CD4-positive, alpha-beta T cell treated with Interleukin-6 at 100 ng/mL for 8 hours (primary cell): ENCODE measurements around the gene ITFG1.
"Not testable (repeated sequence)": the region's sequence is repeated elsewhere in the genome, so short reads cannot be mapped to it uniquely, and the experiment has no call there.

ENCODE experiments used
- DNase-seq: peaks from one replicate; pipeline ENCODE4 v3.0.0-alpha.2; 2020; ENCODE audit warnings: mixed read lengths, low spot score

The ITFG1 gene

DNA sequence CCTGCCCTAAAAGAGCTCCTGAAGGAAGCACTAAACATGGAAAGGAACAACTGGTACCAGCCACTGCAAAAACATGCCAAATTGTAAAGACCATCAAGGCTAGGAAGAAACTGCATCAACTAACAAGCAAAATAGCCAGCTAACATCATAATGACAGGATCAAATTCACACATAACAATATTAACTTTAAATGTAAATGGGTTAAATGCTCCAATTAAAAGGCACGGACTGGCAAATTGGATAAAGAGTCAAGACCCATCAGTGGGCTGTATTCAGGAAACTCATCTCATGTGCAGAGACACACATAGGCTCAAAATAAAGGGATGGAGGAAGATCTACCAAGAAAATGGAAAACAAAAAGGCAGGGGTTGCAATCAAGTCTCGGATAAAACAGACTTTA lies 136.6 kb downstream of the ITFG1 start:
- DNase-seq, result not testable (repeated sequence)

DNA sequence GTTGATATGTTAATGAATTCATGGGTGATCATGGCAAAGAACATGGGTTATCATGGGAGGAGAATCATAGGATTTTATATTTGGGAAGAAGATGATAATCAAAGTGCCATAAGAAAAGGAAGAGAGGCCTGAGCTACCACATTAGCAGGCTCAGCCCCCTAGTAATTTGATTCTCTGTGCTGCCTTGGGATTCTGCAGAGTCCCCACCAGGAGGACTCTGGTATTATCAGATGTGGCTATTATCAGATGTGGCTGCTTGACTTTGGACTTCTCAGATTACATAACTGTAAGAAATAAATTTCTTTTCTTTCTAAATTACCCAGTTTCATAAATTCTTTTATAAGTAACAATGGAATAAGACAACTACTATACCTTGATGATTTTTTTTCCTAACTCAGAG lies 137.6 kb downstream of the ITFG1 start:
- DNase-seq, result no peak

DNA sequence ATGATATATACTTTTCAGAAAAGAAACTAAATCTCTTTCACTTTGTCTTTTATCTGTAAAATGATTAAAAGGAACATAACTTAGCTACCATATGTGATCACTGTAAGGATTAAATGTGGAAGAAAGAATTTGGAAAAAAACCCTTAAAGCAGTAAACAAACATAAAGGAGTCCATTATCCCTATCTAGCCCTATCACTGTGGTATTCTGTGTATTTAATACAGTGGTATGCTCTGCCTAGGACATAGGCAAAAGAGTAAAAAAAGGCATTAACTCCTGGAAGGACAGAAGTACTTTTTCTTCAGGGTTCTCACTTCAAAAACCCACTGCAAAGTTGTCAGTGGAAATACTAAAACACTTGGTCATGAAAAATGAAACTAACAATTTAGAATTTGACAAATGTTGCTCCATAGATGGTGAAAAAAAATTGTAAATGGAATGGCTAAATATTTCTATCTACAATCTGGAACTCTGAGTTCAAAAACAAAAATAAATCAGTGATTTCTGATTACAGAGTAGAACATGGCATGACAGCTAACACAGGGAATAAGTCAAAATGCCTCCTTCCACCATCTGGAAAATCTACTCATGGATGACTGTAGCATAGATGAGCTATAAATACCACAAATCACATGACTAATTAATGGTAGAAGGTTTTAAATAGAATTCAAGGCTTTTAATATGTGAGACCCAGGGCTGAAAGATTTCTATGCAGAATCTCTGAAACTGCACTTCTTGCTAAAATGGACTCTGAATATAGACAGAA lies 140.1 kb downstream of the ITFG1 start:
- DNase-seq, result no peak

DNA sequence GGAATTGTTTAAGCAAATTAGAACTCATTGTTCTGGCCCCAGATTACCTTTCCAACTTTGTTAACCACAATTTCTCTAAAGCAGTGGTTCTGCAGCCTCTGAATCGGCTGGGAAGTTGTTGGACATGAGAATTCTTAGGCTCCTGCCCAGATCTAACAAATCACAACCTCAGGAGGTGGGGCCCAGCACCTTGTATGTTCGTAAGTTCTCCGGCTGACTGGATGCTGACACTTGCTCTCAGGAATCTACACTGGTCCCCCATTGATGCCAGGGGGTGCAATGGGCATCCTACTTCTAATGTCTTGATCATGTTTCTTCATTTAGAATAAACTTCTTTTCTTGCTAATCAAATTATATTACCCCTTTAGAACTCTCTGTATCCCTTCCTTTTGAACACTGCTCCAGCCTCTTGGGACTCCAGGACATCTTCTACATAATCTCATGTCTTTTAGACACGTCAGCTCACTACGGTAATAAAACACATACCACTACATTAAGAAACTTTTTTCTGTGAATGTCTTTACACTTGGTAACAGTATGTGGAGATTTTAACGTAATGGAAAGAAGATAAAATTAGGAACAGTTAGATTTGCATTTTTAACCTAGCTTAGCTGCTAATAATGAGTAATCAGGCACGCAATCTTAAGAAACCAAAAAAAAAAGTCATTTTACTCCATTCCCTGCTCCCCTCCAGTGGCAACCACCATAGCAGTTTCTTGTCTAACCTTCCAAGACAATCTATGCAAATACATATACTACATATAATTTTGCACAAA lies 143.2 kb downstream of the ITFG1 start:
- DNase-seq, result no peak

DNA sequence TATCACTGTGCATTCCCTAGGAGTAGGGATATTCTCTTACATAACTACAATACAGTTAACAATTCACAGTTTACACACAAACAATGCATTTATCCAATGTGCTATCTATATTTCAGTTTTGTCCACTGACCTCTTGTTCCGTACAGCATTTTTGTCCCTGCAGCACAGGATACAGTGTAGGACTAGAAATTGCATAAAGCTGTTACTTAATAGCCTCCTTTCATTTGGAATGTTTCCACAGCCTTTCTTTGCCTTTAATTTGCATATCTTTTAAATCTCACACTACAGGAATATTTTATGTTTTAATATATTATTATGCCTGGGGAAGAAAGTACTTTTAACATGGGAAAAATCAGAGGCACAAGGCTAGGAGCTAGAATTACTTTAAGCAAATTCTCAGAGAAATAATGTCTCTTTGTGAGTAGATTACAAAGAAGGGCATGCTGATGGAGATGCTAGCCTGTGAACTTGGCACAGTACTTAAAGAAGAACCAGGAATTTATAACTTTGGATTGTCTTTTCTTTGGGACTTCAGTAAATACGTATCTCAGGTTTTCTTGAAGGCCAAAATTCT lies 144.3 kb downstream of the ITFG1 start:
- no peak for DNase-seq

DNA sequence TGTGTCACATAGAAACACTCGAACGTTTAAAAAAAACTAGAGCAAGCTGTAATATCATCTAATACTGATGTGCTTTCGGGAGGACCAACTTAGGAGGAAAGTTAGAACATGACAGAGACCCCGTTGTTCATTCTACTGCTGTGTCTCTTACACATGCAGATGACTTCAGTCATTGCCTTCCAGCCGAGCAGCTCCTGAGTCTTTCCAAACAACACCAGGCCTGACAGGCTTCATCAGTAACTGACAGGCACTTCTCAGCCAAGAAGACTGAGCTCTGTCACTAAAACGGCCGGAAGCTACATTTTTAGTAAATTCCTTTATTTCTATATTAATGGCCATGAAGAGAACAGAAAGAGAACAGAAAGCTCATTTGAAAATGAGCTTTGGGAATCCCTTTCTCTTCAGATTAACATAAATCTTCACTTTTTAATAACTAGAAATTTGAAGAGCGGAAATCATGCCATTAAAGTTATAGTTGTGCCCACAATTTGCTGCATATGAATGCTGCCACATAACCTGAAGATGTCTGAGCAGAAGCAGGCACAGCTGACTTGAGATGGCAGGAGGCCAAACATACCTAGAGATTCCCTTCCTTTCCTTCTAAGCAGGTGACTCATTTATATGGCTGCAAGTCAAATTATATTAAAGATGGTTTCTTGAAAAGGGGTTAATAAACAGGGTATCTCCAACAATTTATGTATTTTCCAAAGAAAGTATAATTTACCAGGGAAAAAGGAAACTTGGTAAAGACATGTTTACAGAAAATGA lies 148.9 kb downstream of the ITFG1 start:
- DNase-seq, result no peak

DNA sequence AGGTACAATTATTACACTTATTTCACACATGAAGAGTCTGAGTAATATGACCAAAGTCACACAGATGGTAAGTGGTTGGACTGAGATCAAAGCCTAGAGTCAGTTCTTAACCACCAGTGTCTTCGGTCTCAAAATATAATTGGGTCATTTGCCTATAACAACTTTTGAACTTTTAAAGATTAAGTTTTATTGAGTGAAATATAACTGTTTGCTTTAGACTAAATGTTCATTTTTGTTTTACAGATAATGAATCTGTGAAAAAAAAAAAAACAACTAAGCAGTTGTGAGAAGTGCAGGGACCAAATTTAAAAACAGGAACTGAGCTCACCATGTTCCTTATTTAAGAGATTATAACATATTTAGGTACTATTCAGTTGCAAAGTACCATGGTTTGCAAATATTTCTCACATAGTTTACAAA lies 150.1 kb downstream of the ITFG1 start:
- DNase-seq, result no peak

DNA sequence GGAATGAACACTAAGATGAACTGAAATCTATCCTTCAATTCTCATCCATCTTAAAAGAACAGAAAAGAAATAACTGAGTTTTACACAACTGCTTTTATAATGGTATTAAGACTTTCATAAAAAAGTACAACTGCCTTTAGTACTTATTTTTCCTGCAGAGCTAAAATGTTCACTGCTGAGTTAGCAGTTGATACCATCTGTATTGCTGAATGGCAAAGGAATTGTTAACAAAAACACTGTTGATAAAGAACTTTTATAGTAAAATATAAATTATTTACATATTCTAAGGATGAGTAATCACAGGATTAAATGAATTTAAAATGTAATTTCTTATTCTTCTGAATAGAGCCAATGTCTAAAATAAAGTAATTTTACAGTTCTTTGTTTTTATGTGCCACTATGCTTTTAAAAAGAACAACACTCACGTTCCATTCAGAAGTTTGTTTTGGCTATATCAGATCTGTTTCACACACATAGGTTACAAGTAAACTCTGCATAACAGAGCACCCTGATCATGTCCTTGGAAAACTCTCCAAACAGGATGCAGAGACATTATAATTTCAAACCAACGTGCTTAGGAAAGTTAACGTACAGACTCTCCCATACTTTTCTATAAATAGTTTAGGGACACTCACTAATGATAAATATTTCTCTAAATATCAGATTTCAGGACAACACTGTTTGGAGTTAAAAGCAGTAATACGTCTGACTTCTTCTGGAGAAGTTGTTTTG lies 151.1 kb downstream of the ITFG1 start:
- DNase-seq, result no peak

DNA sequence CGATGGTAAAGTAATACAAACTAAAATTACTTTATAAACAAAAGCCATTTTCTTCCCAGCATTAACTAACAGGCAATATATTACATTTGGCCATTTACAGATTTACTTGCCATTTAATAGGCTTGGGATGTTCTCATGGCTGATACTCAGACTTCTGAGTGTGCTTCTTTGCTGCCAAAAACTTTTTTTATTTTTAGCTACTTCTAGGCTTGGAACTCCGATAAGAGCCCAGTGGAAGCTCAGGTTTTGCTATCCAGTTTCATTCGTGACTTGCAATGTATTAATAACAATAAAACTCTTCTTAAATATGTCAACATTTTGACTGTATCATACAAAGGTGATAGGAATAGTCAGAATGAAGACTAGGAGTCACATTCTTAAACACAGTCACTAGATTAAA lies 152.3 kb downstream of the ITFG1 start:
- DNase-seq, result no peak

DNA sequence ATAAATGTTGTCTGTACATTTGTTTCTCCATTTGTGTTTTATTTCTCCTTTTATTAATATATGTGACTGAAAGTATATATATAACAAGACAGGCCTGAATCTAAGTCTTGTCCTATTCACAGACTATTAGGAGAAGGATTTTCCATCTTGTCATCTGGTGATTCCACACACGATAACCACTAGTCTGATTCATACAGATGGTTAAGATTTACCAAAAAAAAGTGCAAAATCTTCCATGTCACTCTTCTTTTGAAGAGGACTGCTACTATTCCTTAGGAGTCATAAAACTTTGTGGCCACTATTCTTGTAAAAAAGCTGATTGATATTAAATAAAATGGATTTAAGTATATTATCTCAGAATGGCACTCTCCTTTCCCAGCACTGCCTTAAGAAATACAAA lies 156.3 kb downstream of the ITFG1 start:
- DNase-seq, result no peak

DNA sequence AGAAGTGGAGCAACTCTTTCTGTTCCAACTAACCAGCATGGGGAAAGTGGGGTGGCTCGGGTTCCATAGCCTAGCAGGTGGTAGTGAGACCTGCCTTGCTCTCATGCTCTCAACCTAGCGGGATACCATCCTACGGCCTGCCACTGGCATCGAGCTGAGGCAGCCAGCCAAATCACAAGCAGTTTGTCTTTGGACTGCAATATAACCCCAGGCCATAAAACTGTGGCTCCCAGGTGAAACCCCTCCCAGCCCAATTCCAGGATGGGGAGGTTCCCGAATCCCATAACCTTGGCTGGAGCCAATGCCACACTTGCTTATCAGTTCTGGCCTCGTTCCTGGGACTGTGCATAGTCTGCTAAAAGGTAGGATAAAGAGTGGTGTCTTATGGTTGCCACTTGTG lies 161.3 kb downstream of the ITFG1 start:
- DNase-seq, result no peak

DNA sequence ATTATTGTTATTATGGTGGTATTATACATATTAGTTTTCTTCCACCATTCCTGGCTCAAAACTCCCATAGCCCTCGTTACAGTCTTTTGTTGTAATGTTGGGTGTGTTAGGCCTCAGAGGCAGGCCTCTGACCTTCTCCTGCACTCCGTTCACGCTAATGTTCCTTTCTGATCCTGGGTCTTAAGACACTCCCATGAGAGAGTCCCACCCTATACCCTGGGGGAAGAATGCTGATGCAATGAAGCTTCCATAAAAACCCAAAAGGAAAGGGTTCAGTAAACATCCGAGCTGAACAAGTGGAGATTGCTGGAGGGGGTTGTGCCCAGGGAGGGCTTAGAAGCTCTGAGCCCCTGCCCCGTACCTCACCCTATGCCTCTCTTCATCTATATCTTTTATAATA lies 175.9 kb downstream of the ITFG1 start:
- DNase-seq, result no peak

DNA sequence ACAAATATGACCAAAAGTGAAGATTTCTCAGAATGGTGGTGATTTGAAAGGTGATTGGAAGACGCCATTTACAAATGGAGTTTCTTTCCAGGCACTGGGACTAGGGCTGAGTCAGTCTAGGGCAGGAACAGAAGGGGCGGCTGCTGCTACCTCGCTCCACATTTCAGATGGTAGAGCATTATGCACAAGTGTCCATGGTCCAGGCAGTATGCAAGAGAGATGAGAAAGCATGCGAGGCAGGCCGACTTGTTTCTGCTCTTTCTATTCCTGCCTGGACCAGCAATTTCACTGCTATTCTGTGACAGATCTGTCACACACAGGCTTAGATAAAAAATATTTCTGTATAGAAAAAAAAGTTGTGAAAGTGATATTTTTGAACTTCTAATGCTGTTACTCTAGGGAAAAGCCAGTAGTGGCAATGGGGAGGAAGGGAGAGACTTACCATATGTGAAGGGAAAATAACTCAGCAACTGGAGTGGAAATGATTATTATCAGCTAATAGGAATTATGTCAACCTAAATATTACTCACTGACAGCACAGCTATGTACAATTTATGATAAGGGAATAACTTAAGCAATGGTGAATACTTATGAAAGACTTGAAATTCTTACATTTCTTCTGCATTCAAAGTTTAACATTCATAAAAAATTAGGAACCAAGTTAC lies 182.4 kb downstream of the ITFG1 start:
- no peak for DNase-seq

DNA sequence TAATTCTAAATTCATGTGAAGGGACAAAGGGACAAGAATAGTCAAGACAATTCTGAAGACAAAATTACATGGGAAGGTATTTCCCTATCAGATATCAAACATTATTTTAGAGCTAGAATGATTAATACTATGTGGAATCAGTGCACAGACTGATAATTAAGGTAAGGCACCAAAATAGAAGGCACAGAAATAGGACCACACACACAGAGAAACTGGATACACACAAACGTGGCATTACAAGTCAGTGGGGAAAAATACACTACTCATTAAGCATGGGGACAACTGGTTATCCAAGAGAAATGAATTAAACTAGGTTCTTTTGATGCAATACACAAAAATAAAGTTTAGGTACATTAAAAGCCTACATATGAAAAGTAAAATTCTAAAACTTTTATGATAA lies 184.3 kb downstream of the ITFG1 start:
- DNase-seq, result no peak

DNA sequence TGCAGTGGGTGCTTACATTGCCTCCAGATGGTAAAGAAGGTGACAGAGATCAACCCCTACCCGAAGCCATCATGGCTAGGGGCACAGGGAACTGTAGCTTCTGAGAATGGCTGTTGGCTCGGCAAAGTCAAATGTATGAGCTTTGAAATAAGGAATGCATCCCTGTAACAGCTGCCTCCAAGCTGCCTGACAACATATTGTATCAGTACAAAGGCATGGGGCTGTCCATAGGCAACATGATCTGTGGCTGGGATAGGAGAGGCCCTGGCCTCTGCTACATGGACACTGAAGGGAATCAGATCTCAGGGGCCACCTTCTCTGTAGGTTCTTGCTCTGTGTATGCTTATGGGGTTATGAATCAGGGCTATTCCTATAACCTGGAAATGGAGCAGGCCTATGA lies 197.9 kb downstream of the ITFG1 start:
- no peak for DNase-seq

DNA sequence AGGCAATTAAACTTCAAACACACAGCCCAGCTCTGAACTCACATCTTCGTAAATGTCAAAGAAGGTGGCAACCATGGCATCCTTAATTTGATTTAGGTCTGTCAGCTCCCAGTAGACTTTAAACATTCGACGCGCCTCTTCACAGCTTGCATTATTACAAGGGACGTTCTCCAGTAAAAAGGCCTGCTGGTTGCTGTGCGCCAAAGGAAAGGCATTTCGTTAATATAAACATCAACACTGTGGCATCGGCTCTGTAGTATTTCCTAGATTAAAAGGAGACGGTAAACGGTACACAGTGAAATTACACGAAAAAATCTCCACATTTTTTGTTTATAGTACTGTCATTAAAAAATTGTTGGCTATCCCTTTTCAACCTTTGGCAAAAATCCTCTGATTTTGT lies 200.4 kb downstream of the ITFG1 start:
- DNase-seq, result no peak

DNA sequence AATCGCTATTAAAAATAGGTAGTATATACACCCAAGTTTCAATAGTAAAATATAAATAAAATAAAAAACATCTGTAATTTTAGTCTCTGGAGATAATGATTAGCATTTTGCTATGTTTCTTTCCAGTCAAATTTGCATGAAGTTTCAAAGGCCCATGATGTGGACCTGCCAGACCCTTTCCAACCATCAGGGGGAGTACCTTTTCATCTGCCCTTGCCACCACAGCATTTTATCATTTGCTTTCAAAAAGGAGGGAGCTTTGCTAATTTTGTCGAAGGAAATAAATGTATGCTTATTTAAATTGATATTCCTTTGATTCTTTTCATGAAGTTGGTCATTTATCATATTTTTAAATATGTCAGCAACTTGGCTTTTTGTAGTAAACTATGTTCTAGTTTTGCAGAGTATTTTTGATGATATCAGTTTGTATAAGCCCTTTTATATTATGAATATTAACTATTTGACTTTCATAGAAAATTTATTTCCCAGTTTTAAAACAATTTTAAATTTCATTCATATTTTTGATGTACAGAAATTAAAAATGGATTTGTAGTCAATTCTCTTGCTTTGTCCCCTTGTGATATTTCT lies 201.9 kb downstream of the ITFG1 start:
- DNase-seq, result no peak

DNA sequence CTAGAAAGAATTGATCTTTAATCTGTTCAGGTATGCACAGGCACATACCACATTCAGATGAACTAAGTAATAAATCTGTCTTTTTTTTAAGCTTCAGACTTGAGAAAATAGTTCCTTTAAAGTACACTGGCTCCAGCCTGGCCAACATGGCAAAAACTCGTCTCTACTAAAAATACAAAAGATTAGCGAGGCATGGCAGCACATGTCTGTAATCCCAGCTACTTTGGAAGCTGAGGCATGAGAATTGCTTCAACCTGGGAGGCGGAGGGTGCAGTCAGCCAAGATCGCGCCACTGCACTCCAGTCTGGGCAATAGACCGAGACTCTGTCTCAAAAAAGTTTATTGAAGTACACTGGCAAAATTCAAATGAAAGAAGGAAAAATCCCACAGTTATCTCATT lies 206.1 kb downstream of the ITFG1 start:
- no peak for DNase-seq

DNA sequence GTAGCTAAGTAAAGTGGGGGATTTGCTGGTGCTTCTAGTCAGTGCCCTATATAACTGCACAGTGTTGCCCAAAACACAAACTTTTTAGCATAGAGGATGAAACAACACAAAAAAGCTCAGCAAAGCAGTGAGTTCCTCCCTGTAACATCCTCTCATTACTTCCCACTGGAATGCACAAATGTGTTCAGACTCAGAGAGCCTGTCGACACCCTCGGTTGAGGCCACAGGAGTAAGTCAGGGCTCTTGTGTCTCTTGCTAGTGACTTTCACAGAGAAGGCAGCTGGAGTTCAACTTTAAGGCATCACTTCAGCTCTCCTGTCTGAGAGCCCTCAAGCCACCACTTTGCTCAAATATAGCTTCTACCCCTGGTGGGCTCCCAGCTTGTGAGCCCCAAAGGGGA lies 209.9 kb downstream of the ITFG1 start:
- no peak for DNase-seq

DNA sequence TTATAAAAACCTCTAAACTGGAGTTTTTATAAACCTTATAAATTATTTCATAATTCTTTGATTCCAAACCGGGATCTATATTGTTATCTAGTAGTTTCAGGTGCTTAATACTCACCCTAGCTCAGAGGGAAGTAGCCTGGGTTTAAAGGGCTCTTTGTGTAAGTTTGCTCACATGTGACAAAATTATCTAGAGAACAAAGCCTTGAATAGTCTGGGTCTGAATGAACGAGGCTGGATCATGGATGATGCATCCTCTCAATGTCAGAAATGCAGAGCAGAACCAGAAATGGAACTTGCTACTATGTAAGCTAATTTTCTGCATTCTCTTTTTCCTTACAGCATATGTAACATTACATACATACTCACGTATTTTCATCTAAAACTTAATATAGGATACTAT lies 213.2 kb downstream of the ITFG1 start:
- no peak for DNase-seq

DNA sequence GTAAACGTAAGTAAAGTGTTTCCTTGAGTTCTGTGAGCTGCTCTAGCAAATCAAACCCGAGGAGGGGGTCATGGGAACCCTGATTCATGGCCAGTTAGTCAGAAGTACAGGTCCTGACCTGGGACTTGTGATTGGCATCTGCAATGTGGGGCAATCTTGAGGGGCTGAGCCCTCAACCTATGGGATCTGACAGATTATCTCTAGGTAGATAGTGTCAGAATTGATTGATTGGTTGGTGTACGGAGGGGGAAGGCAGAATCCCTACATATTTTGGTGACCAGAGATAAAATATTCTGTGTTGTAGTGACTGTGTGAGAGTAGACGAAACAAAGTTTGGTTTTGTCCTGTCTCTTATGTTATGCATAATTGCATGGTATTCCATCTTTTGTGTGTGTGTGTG lies 216.7 kb downstream of the ITFG1 start:
- no peak for DNase-seq
